ENCODE results near the gene KIAA0408.
A peak's percentile ranks its signal among the peaks of the same experiment; 100 is the strongest.
"Not testable (repeated sequence)": the region's sequence is repeated elsewhere in the genome, so short reads cannot be mapped to it uniquely, and the experiment has no call there.

Gene KIAA0408

GRCh38 chr6:127463056-127463455 lies 3.9 kb upstream of the KIAA0408 start:
- no peak for DNase-seq (ENCODE audit: low read depth)

DNA sequence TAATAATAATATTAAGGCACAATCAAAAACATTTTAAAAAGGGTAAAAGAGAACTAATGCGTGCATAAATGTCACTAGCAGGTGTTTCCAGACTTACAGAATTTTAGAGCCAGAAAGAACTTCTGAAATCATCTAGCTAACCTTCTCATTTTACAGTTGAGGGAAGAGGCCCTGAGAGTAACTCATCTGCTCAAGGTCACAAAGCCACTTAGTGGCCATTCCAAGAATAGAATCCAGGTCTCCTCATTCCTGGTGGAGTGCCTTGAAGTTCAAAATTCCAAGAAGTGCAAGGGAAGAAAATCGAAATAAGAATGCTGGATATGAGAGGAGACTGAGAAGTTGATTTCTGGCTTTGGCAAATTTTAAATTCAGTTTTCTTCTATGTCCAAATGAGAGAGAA lies 3.2 kb upstream of the KIAA0408 start:
- no peak for DNase-seq (ENCODE audit: low read depth)

DNA sequence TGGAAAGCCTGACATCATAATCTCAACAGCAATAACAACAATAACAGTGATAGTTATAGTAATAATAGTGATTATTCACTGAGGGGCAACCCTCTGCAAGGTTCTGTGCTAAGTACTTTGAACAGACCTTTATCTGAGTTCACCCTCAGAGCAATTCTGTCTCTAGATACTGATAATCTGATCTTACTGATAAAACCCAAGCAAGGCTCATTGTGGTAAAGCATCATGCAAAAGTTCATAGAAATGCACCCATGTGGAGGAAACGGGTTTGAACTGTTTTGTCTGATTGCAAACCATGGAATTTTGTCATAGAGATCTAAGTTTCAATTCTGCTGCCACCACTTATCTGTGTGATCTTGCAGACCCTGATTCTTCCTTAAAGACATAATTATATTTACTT lies 1.3 kb upstream of the KIAA0408 start:
- DNase-seq (ENCODE audit: low read depth) = no peak

DNA sequence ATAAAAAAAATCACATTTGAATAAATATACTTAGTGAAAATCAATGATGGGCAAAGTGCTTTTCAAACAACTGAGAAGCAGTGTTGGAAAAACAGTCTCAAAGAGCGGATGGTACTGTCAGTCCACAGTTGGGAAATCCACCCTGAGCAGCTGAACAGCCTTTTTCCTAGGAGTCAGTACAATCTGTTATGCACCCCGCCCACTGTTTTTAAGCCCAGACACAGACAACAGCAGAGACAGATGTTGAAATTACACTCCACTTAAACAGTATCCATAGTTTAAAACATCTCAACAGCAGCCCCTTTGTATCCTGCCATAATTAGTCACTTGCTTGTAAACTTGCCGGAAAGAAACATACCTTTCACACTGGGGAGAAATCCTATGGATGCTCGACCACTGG lies 372 bp downstream of the KIAA0408 start:
- DNase-seq (ENCODE audit: low read depth) = peak; percentile 50

DNA sequence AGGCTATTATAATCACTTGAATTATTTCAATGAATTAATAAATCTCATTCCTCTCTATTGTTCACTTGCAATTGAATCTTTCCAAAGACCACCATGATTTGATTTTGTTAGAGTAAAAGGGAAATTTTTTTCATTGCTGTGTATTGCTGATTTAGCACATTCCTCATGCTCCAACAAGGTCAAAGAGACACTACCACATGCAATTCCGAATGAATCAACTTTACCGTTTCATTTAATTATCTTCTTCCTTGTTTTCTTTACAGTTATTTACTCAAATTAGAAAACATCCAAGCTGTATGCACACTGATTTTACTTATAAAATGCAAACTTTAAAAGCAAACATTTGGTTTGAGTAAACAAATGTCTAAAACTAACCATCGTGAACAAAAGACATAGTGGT lies 967 bp downstream of the KIAA0408 start:
- no peak for DNase-seq (ENCODE audit: low read depth)

GRCh38 chr6:127457456-127458064 lies 1.6 kb downstream of the KIAA0408 start:
- DNase-seq (ENCODE audit: low read depth) = peak; percentile 69

GRCh38 chr6:127456465-127456864 lies 2.7 kb downstream of the KIAA0408 start:
- no peak for DNase-seq (ENCODE audit: low read depth)

DNA sequence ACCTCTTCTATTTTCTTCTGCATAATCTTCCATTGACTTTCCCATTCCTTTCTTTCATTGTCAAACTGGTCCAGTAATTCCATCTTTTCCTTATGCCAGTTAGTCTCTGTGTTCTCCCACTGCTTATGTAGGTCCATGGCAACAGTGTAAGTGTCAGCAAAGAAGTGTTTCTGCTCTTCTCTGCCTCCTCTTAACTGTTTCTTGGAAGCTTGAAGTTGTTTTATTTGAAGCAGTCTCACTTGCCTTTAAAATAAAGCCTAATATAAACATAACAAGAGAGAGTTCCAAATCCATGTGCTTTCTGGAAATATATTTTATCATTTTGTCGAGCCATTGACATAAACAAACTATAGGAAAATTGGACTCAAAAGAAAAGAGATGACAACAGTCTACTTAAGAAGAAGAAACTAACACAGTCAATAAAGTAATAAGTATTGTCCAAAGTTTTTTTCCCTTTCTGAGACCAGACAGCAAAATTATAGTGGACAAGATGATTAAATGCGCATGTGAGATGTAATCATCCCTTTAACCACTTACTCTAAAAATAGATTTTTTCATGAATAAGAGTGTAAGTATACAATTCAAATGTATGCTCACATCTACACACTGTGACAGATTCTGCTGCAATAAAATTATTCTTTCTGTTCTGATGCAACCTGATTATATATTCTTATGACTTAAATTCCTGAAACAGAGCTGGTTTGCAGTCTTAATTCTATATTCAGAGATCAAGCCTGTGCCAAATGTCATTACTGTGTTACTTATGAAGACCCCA lies 5.2 kb downstream of the KIAA0408 start:
- DNase-seq (ENCODE audit: low read depth) = no peak

DNA sequence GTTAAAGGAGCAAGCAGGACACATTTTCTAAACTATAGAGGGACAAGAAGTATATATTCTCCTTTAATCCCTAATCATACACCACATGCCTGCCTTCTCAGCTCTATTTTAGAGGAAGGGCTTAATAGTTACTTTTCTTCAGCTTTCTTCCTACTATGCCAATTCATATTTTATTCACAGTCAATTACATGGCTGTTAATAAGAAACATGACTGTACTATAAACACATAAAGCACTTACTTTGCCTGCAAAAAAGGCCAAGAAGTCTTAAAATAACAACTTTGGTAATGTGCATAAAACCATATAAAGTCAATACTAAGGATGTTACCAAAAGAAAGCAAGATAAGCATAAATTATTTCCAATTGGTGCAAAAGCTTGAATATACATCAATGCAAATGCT lies 6.4 kb downstream of the KIAA0408 start:
- no peak for DNase-seq (ENCODE audit: low read depth)

- DNase-seq (ENCODE audit: low read depth) = no peak
These were observed 7.8 kb downstream of the KIAA0408 start for GRCh38 chr6:127451388-127451787.

GRCh38 chr6:127447780-127448179 lies 11.4 kb downstream of the KIAA0408 start:
- DNase-seq (ENCODE audit: low read depth) = no peak

- no peak for DNase-seq (ENCODE audit: low read depth)
These were observed 12.8 kb downstream of the KIAA0408 start for GRCh38 chr6:127446356-127446755.

- no peak for DNase-seq (ENCODE audit: low read depth)
These were observed 17.3 kb downstream of the KIAA0408 start for GRCh38 chr6:127441881-127442280.

- DNase-seq (ENCODE audit: low read depth) = no peak
These were observed 19.5 kb downstream of the KIAA0408 start for GRCh38 chr6:127439718-127440117.

- DNase-seq (ENCODE audit: low read depth) = no peak
These were observed 22.5 kb downstream of the KIAA0408 start for GRCh38 chr6:127436578-127437110.

DNA sequence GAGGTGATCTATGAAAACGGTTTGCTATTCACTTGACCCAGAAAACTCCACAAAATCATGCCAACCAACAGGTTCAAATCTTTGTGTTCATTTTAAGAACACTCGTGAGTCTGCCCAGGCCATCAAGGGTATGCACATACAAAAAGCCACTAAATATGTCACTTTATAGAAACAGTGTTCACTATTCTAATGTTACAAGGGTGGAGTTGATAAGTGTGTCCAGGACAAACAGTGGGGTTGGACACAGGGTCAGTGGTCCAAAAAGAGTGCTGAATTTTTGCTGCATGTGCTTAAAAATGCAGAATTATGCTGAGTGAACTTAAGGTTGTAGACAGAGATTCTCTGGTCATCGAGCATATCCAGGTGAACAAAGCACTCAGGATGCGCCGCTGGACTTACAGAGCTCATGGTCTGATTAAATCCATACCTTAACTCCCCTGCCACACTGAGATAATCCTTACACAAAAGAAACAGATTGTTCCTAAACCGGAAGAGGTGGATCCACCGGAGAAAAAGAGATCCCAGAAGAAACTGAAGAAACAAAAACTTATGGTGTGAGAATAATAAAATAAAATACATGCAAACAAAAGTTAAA lies 23.5 kb downstream of the KIAA0408 start:
- DNase-seq (ENCODE audit: low read depth) = no peak

DNA sequence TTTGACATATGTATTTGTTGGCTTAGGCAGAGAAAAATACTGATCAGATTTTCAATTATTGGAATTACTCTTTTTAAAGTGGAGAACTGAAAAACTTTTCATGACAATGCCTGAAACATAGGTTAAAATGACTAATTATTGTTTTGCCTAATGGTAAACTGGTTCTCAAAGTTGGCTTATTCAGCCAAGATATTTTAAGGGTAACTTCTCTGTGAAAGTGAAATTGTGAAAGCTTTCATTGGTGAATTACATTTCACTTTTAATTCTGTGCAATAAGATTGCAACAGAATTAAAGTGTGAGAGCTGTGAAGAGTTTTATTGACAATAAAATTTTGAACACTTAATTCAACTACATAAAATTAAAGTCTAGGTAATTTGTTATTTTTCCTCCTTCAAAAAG lies 24.5 kb downstream of the KIAA0408 start:
- no peak for DNase-seq (ENCODE audit: low read depth)

DNA sequence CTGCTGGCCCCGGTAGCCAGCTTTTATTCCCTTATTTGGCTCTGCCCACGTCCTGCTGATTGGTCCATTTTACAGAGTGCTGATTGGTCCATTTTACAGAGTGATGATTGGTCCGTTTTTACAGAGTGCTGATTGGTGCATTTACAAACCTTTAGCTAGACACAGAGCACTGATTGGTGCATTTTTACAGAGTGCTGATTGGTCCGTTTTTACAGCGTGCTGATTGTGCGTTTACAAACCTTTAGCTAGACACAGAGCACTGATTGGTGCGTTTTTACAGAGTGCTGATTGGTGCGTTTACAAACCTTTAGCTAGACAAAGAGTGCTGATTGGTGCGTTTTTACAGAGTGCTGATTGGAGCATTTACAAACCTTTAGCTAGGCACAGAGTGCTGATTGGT lies 30.6 kb downstream of the KIAA0408 start:
- not testable (repeated sequence) for DNase-seq (ENCODE audit: low read depth)

GRCh38 chr6:127423921-127424320 lies 35.3 kb downstream of the KIAA0408 start:
- no peak for DNase-seq (ENCODE audit: low read depth)

- DNase-seq (ENCODE audit: low read depth) = not testable (repeated sequence)
These were observed 38.0 kb downstream of the KIAA0408 start for GRCh38 chr6:127421164-127421563.

DNA sequence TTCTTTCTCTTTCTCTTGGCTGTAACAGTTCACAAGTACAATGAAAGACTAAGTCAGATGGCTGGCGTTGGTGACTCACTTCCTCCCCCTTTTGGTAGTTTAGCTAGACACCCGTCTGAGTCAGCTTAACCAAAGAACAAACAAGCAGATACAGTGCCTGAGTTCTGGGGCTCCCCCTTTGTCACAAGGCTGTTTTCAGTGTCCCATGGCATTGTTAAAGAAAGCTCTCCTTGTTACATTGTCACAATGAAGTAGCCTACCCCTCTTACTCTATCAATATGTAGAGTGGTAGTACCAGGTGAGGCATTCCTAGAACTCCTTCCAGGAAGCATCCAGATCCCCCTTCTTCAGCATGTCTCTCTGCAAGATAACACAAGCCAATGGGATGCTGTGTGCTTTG lies 38.6 kb downstream of the KIAA0408 start:
- peak; percentile 88 for DNase-seq (ENCODE audit: low read depth)

DNA sequence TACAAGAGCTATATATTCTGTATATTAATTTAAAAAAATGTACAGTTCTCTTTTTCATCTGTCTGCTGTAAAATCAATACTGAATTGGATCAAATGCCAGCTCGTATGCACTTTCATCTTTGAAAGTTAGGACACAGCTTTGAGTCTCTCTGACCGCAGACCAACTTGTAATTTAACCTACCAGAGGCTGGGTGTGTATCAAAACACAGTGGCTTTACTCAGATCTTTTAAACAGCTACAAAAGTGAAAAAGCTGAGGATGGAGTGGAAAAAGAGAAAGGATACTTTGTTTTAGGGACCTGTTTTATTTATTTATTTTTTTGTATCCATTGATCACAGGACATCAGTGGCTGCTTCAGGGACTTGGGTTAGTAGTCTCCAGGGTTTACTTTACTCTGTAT lies 44.1 kb downstream of the KIAA0408 start:
- no peak for DNase-seq (ENCODE audit: low read depth)

DNA sequence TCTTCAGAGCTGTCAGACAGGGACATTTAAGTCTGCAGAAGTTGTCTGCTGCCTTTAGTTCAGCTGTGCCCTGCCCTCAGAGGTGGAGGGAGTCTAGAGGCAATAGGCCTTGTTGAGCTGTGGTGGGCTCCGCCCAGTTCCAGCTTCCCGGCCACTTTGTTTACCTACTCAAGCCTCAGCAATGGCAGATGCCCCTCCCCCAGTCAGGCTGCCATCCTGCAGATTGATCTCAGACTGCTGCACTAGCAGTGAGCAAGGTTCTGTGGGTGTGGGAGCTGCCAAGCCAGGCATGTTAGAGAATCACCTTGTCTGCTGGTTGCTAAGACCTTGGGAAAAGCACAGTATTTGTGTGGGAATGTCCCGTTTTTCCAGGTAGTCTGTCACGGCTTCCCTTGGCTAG lies 46.1 kb downstream of the KIAA0408 start:
- DNase-seq (ENCODE audit: low read depth) = not testable (repeated sequence)

Measured in fibroblast of the conjunctiva (primary cell).